Neutrophil (primary cell): Measurements from ENCODE around the gene ACADVL.

Experiments used
- H3K27ac ChIP-seq: fragments of 200-600 bp; sonication (generic); 2 replicates; pipeline ENCODE4 v1.5.1; 2016; ENCODE audit warnings: mild to moderate bottlenecking, moderate library complexity
- H3K27me3 ChIP-seq: fragments of 200-600 bp; sonication (generic); 2 replicates; pipeline ENCODE4 v1.6.0; 2016; ENCODE audit warnings: mild to moderate bottlenecking
- H3K36me3 ChIP-seq: fragments of 200-600 bp; sonication (generic); 2 replicates; pipeline ENCODE4 v1.5.1; 2017
- H3K4me1 ChIP-seq, 2 experiments: fragments of 200-600 bp in 1 of 2; sonication (generic) in 1 of 2; 1 replicate in 1 of 2; 2 replicates in 1 of 2; pipeline versions ENCODE4 v1.5.1 to v1.6.1; 2013 to 2016; ENCODE audit warnings: low read depth in 1 of 2, low read length in 1 of 2, mild to moderate bottlenecking in 1 of 2, moderate library complexity in 1 of 2; ENCODE audit not compliant: control insufficient read depth in 1 of 2, insufficient read depth in 1 of 2
- H3K4me3 ChIP-seq, 2 experiments: fragments of 200-600 bp in 1 of 2; sonication (generic) in 1 of 2; 1 replicate in 1 of 2; 2 replicates in 1 of 2; pipeline ENCODE4 v1.5.1; 2013 to 2016; ENCODE audit warnings: low read depth in 1 of 2, low read length in 1 of 2, mild to moderate bottlenecking in 1 of 2, moderate library complexity in 1 of 2
- H3K9me3 ChIP-seq: fragments of 200-600 bp; sonication (generic); 2 replicates; pipeline ENCODE4 v1.5.1; 2016
- TF ChIP-seq, protein P1 (sequence below): fragments of 200-600 bp; sonication (generic); IDR thresholded peaks from 2 replicates; pipeline ENCODE4 v1.5.1; 2016; ENCODE audit warnings: antibody characterized with exemption

Gene ACADVL

GRCh38 chr17:7225711-7226331 is 6.1 kb downstream of the ACADVL start:
- Histone ChIP-seq H3K9me3 (no peaks in the 10 kb centered on the region), H3K4me3 (no peak overlapping the region), H3K27me3 (no peaks in the 10 kb centered on the region), H3K36me3 (peaks cover 69% of the 10 kb centered on the region), H3K27ac (no peak overlapping the region), H3K4me1 (peaks cover 4 to 6% of the 10 kb centered on the region in 2 experiments)
- TF ChIP-seq, protein P1, sequence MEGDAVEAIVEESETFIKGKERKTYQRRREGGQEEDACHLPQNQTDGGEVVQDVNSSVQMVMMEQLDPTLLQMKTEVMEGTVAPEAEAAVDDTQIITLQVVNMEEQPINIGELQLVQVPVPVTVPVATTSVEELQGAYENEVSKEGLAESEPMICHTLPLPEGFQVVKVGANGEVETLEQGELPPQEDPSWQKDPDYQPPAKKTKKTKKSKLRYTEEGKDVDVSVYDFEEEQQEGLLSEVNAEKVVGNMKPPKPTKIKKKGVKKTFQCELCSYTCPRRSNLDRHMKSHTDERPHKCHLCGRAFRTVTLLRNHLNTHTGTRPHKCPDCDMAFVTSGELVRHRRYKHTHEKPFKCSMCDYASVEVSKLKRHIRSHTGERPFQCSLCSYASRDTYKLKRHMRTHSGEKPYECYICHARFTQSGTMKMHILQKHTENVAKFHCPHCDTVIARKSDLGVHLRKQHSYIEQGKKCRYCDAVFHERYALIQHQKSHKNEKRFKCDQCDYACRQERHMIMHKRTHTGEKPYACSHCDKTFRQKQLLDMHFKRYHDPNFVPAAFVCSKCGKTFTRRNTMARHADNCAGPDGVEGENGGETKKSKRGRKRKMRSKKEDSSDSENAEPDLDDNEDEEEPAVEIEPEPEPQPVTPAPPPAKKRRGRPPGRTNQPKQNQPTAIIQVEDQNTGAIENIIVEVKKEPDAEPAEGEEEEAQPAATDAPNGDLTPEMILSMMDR: no peak

- no peaks in the 10 kb centered on the region for H3K27me3 ChIP-seq
- no peak overlapping the region for H3K27ac ChIP-seq
- H3K9me3 ChIP-seq: no peaks in the 10 kb centered on the region
- no peaks in the 10 kb centered on the region for H3K4me1 ChIP-seq
- H3K4me3 ChIP-seq: no peak overlapping the region
- TF ChIP-seq, protein P1: no peak
- H3K36me3 ChIP-seq: peaks cover 66% of the 10 kb centered on the region
These were observed 7.3 kb downstream of the ACADVL start for GRCh38 chr17:7226721-7227710.

- TF ChIP-seq, protein P1: no peak
- Histone ChIP-seq H3K36me3 (peaks cover 47% of the 10 kb centered on the region), H3K4me3 (no peak overlapping the region), H3K27ac (no peak overlapping the region), H3K27me3 (no peaks in the 10 kb centered on the region), H3K9me3 (no peaks in the 10 kb centered on the region), H3K4me1 (peaks cover 9 to 10% of the 10 kb centered on the region in 2 experiments)
These were observed 9.2 kb downstream of the ACADVL start for GRCh38 chr17:7228920-7229319.

DNA sequence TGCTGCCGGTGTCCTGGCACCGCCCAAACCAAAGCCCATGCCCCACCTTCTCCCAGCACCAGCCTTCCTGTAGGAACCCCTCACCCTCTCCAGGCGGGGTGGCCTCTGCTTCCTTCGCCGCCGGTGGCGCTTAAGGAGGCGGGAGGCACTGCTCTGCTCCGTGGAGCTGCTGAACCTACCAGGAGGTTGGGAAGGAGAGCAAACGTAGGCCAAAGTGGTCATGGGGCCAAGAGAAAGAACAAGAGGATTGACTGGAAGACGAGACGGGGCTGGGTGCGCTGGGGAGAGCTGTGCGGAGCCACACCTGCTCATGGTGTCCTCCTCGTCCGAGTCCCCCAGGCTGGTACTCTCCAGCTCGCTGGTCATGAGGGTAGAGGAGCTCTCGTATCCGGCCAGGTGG is 9.8 kb downstream of the ACADVL start:
- peaks cover 13 to 15% of the 10 kb centered on the region in 2 experiments for H3K4me1 ChIP-seq
- TF ChIP-seq, protein P1: no peak
- H3K4me3 ChIP-seq: no peak overlapping the region
- peaks cover 41% of the 10 kb centered on the region for H3K36me3 ChIP-seq
- H3K27me3 ChIP-seq: no peaks in the 10 kb centered on the region
- no peaks in the 10 kb centered on the region for H3K9me3 ChIP-seq
- no peak overlapping the region for H3K27ac ChIP-seq

DNA sequence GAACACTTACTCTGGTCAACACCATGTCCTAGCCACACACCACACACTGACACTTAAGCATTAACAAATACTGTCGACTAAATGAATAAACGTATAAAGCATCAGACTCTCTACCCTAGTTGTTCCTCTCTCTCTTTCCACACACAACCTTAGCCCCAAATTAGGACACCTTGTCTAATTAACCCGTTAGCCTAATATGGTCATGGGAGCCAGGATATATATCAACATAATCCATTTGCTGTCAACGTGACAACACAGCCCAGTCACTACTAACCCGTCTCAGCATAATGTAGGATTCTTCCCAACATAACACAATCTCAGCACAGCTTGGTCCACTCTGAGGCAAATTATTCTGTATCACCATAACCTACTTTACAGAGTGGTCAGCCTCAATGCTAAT is 12.4 kb downstream of the ACADVL start:
- Histone ChIP-seq H3K27me3 (no peaks in the 10 kb centered on the region), H3K27ac (no peak overlapping the region), H3K4me3 (no peak overlapping the region), H3K9me3 (no peaks in the 10 kb centered on the region), H3K36me3 (peaks cover 43% of the 10 kb centered on the region), H3K4me1 (peaks cover 33 to 35% of the 10 kb centered on the region in 2 experiments)
- TF ChIP-seq, protein P1: no peak
